Measurements from ENCODE around the gene TTYH2.

DNA sequence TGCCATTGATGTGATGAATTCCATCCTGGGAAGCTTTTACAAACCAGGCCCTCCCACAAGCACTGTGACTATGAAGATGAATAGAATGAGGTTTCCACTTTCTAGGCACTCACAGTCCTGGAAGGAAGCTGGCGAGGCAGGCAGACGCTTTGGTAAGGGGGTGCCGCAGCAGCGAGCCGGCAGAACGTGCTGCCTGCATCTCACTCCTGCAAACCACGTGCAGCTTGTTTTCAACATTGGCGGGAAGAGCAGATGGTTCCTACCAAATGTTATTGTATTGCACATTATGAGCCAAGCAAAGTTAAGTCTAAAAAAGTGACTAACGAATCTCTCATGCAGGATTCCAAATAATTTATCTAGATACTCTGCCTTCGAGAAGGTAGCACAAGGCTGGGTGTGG lies 57.0 kb downstream of the TTYH2 start:
- TF ChIP-seq GATA2 (IDR thresholded peaks at IDR 0.05; ENCODE audit: low read depth, low read length) (no peak), GATA3 (IDR thresholded peaks at IDR 0.05; ENCODE audit: low read depth, low read length) (no peak)

Data from SH-SY5Y (cell line).